Effector memory CD4-positive, alpha-beta T cell (primary cell): ENCODE data around the gene SLC6A2.

Experiments
- DNase-seq, 3 donors: peaks; one replicate each; pipeline ENCODE4 v3.0.0-alpha.2; 2020
- H3K27ac ChIP-seq: 2 replicates; pipeline ENCODE4 v1.7.0; 2013; ENCODE audit warnings: mild to moderate bottlenecking, low read length, moderate library complexity; ENCODE audit not compliant: insufficient read depth, poor library complexity, severe bottlenecking
- H3K27me3 ChIP-seq: replicated peaks from 2 replicates; pipeline ENCODE4 v1.7.0; 2013; ENCODE audit warnings: mild to moderate bottlenecking, low read length; ENCODE audit not compliant: insufficient read depth, control insufficient read depth, poor library complexity, severe bottlenecking
- H3K36me3 ChIP-seq: 2 replicates; pipeline ENCODE4 v1.7.0; 2013; ENCODE audit warnings: mild to moderate bottlenecking, low read length, moderate library complexity; ENCODE audit not compliant: control insufficient read depth, insufficient read depth
- H3K4me1 ChIP-seq: 2 replicates; pipeline ENCODE4 v1.7.0; 2013; ENCODE audit warnings: low read length, mild to moderate bottlenecking; ENCODE audit not compliant: control insufficient read depth, insufficient read depth, poor library complexity, severe bottlenecking
- H3K4me3 ChIP-seq: 2 replicates; pipeline ENCODE4 v1.7.0; 2013; ENCODE audit warnings: low read length, low read depth, mild to moderate bottlenecking; ENCODE audit not compliant: insufficient read depth, poor library complexity, severe bottlenecking
- H3K9me3 ChIP-seq: 2 replicates; pipeline ENCODE4 v1.7.0; 2013; ENCODE audit warnings: mild to moderate bottlenecking, low read length, moderate library complexity; ENCODE audit not compliant: control insufficient read depth

SLC6A2 gene

DNA sequence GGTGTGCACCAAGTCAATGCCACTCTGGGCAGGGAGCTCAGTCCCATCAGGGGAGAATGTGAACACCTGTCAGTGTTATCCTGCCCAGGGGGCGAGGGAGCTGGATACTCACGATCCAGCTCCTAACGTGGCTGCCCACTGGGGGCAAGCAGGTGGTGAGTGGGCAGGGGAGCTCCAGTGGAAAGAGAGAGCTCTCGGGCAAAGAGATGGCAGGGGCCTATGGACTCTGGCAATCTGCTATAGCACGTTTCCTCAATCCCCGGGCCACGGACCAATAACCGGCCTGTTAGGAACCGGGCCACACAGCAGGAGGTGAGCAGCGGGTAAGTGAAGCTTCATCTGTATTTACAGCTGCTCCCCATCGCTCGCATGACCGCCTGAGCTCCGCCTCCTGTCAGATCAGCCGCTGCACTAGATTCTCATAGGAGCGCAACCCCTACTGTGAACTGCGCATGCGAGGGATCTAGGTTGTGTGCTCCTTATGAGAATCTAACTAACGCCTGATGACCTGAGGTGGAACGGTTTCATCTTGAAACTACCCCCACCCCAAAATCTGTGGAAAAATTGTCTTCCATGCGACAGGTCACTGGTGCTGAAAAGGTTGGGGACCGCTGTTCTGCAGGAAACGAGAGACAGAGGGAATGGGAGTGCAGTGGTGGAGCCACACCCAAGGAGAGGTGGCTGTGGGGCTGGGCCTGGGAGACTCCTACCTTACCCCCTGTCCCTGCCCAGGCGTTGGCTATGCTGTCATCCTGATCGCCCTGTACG is 15.6 kb downstream of the SLC6A2 start:
- H3K9me3 ChIP-seq, result no peaks in the 10 kb centered on the region
- no peak for DNase-seq
- no peak overlapping the region for H3K27ac ChIP-seq
- H3K36me3 ChIP-seq, result no peaks in the 10 kb centered on the region
- no peaks in the 10 kb centered on the region for H3K4me1 ChIP-seq
- H3K4me3 ChIP-seq, result no peak overlapping the region
- no peaks in the 10 kb centered on the region for H3K27me3 ChIP-seq

DNA sequence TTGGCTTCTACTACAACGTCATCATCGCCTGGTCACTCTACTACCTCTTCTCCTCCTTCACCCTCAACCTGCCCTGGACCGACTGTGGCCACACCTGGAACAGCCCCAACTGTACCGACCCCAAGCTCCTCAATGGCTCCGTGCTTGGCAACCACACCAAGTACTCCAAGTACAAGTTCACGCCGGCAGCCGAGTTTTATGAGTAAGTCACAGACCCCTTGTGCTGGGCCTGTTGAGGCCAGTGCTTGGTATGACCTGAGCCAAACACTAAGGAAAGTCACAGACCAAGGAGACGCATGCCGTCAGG is 16.1 kb downstream of the SLC6A2 start:
- H3K27ac ChIP-seq, result no peak overlapping the region
- H3K4me1 ChIP-seq, result no peaks in the 10 kb centered on the region
- no peaks in the 10 kb centered on the region for H3K9me3 ChIP-seq
- no peak for DNase-seq
- H3K27me3 ChIP-seq, result no peaks in the 10 kb centered on the region
- H3K36me3 ChIP-seq, result no peaks in the 10 kb centered on the region
- no peak overlapping the region for H3K4me3 ChIP-seq

DNA sequence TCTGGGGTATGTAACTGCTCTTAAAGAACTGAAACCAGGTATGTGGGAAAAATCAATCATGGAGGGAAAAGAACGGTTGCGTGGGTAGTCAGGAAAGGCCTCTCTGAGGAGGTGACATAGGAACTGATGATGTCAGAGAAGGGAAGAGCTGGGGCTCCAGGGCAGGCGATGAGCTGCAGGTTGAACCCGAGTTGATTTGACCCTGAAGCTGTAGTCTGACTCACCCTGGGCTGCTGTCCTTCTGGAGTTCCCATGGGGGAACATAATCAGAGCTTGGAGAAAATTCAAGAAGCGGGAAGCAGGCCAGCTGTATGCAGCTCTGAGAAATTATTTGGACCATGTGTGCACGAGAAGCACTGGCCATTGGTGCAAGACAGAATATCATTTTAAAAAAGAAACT is 16.7 kb downstream of the SLC6A2 start:
- Histone ChIP-seq H3K4me3 (no peak overlapping the region), H3K27ac (no peak overlapping the region), H3K27me3 (peaks cover 2% of the 10 kb centered on the region), H3K9me3 (no peaks in the 10 kb centered on the region), H3K36me3 (no peaks in the 10 kb centered on the region), H3K4me1 (no peaks in the 10 kb centered on the region)
- no peak for DNase-seq

DNA sequence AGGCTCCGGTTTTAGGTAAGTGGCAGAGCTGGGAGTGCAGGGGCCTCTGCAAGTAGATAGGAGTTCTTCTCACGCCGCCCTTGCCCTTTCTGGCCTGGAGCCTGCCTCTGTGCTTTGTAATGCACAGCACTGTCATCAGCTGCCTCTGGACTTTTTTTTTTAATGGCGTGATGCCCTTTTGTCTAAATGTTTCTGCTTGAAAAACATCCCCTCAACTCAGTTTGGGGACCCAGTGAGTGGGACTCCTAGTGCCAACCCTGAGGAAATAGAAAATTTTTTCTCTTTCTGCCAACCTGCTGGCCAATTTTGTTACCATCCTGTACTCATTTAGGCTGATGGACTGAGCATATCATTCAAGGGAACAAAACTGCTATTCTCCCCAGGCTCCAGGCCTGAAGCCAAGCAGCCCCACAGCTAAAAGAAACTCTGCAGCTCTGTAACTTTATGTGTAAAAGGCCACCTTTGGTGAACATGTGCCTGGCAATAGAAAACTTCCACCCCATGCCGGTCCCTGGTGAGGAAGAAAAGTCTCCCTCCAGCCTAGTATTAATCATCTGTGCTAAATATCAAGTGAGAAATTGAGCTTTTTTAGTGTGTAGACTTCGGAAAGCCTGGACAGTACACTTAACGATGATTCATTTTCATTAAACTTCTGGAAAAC is 22.5 kb downstream of the SLC6A2 start:
- H3K36me3 ChIP-seq, result no peaks in the 10 kb centered on the region
- no peaks in the 10 kb centered on the region for H3K4me1 ChIP-seq
- H3K4me3 ChIP-seq, result no peak overlapping the region
- no peaks in the 10 kb centered on the region for H3K9me3 ChIP-seq
- H3K27ac ChIP-seq, result no peak overlapping the region
- H3K27me3 ChIP-seq, result peaks cover 2% of the 10 kb centered on the region
- no peak for DNase-seq

DNA sequence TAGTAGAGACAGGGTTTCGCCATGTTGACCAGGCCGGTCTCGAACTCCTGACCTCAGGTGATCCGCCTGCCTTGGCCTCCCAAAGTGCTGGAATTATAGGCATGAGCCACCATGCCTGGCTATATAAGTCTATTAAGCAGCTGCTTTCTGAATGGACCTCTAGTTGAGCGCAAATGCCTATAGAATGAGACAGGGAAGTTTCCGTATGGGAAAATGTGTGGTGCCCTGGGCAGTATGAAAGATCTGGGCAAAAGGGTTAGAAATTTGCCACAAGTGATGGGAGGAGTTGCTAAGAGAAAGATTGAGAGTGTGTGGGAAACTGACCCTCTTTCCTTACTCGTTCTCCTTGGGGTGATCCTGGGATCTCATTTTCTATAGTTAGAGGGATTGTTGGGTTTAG is 26.3 kb downstream of the SLC6A2 start:
- no peak for DNase-seq
- no peaks in the 10 kb centered on the region for H3K4me1 ChIP-seq
- no peaks in the 10 kb centered on the region for H3K9me3 ChIP-seq
- H3K4me3 ChIP-seq, result no peak overlapping the region
- no peaks in the 10 kb centered on the region for H3K36me3 ChIP-seq
- H3K27me3 ChIP-seq, result peaks cover 2% of the 10 kb centered on the region
- H3K27ac ChIP-seq, result no peak overlapping the region

DNA sequence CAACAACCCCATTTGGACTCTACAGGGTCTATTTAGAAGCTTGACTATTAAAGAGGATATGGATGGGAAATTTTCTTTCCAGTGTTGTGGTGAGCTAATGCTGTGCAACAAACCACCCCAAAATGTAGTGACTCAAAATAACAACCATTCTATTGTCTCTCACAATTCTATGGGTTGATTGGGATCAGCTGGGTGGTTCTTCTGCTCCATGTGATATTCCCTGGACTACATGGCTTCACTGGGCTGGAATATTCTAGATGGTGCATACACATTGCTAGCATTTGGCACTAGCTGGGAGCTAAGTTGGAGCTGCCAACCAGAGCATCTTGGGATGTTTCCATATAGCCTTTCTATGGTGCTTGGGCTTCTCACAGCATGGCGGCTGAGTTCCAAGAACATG is 30.2 kb downstream of the SLC6A2 start:
- no peaks in the 10 kb centered on the region for H3K27me3 ChIP-seq
- no peak overlapping the region for H3K4me3 ChIP-seq
- no peaks in the 10 kb centered on the region for H3K9me3 ChIP-seq
- no peaks in the 10 kb centered on the region for H3K4me1 ChIP-seq
- H3K36me3 ChIP-seq, result no peaks in the 10 kb centered on the region
- no peak overlapping the region for H3K27ac ChIP-seq
- no peak for DNase-seq

DNA sequence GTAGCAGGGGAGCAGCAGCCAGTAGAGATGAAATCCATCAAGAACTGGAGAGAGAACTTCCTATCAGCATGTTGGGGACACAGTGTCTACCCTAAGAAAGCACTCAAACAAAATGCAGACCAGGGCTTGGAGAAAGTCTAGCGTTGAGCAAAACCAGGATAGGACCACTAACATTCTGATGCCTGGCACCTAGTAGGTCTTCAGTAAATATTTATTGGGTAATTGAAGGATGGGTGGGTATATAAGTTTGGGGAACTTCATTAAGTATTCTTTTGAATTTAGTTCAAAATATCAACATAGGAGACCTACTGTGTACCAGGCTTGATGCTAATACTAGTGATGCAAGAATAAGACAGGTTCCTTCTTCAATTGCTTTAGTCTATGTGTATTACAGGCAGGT is 30.9 kb downstream of the SLC6A2 start:
- no peak for DNase-seq
- Histone ChIP-seq H3K9me3 (no peaks in the 10 kb centered on the region), H3K4me3 (no peak overlapping the region), H3K36me3 (no peaks in the 10 kb centered on the region), H3K4me1 (no peaks in the 10 kb centered on the region), H3K27ac (no peak overlapping the region), H3K27me3 (no peaks in the 10 kb centered on the region)

DNA sequence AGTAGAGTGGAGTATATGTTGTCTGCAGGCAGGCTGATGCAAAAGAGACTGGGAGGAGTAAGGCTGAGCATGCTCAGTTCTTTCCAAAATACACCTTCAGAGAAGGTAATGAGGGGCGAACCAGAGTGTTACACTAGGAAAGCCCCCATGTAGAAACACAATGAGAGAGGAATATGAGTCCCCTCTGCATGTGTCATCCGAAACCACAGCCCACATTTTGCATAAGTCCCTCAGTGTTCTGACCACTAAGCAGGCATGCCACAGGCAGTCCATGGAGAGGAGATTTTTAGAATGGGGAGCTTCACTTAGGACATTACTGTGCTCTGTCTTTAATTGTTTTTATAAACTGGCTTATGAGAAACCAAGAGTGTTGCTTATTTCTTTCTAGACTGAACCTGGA is 32.0 kb downstream of the SLC6A2 start:
- H3K4me3 ChIP-seq, result no peak overlapping the region
- H3K36me3 ChIP-seq, result no peaks in the 10 kb centered on the region
- H3K27me3 ChIP-seq, result no peaks in the 10 kb centered on the region
- H3K9me3 ChIP-seq, result no peaks in the 10 kb centered on the region
- DNase-seq, result no peak
- H3K27ac ChIP-seq, result no peak overlapping the region
- no peaks in the 10 kb centered on the region for H3K4me1 ChIP-seq

DNA sequence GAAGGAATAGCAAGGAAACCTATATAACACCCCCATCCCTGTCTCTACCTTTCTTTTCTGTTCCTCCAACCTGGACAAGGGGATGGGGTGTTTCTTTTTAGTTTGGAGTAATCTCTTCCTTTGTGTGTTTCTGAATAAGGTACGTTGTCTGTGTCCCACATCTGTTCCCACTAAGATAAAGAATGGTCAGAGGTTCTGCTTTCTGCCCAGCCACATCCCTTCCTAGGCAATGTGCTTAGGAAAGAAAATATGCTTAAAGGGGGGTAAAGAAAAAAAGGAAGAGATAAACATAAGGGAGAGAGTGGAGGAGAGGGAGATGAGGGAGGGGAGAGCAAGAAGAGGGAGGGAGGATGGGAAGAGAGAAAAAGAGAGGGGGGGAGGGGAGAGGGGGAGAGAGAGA is 35.1 kb downstream of the SLC6A2 start:
- Histone ChIP-seq H3K4me1 (no peaks in the 10 kb centered on the region), H3K27me3 (no peaks in the 10 kb centered on the region), H3K27ac (no peak overlapping the region), H3K4me3 (no peak overlapping the region), H3K9me3 (no peaks in the 10 kb centered on the region), H3K36me3 (no peaks in the 10 kb centered on the region)
- DNase-seq, result no peak

DNA sequence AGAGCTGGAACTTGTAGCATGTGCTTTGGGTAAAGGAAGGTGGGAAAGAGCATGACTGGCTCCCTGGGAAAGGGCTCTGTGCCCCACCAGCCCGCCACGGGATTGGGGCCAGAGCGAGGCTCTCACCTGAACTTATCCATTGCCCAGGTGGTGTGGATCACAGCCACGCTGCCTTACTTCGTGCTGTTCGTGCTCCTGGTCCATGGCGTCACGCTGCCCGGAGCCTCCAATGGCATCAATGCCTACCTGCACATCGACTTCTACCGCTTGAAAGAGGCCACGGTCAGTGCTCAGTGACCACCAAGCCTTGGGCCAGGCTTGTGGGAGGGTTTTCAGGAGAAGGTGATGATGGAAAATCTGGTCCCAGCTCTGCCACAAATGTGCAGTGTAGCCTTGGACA is 36.0 kb downstream of the SLC6A2 start:
- Histone ChIP-seq H3K9me3 (no peaks in the 10 kb centered on the region), H3K27ac (no peak overlapping the region), H3K4me3 (no peak overlapping the region), H3K4me1 (no peaks in the 10 kb centered on the region), H3K36me3 (no peaks in the 10 kb centered on the region), H3K27me3 (no peaks in the 10 kb centered on the region)
- DNase-seq, result no peak
